Left ventricle myocardium inferior (tissue), 1 donor: ENCODE results near the gene GLS. TPM values are rescaled to one million over a fixed set of nuclear protein-coding genes. Genes with fewer than 3 reads are reported as not detected.

Experiments used
- DNase-seq: peaks from one replicate; pipeline ENCODE4 v3.0.0-alpha.2; 2020
- H3K27ac ChIP-seq: fragments of 200-600 bp; replicated peaks from 2 replicates; pipeline ENCODE4 v1.8.0; 2021
- H3K27me3 ChIP-seq: fragments of 200-600 bp; 2 replicates; pipeline ENCODE4 v1.8.0; 2021; ENCODE audit warnings: low read depth
- H3K36me3 ChIP-seq: fragments of 200-600 bp; 2 replicates; pipeline ENCODE4 v1.8.0; 2021
- H3K4me1 ChIP-seq: fragments of 200-600 bp; 2 replicates; pipeline ENCODE4 v1.8.0; 2021
- H3K4me3 ChIP-seq: fragments of 200-600 bp; 2 replicates; pipeline ENCODE4 v1.8.0; 2021; ENCODE audit warnings: mild to moderate bottlenecking, moderate library complexity
- H3K9me3 ChIP-seq: fragments of 200-600 bp; replicated peaks from 2 replicates; pipeline ENCODE4 v1.8.0; 2021
- CTCF ChIP-seq: fragments of 200-600 bp; IDR thresholded peaks from 2 replicates; pipeline ENCODE4 v1.8.0; 2021; ENCODE audit warnings: antibody characterized with exemption, mild to moderate bottlenecking, borderline replicate concordance
- intact Hi-C: fragments of 100-400 bp; cut with micrococcal nuclease; formaldehyde crosslinking; loops from one replicate; pipeline ENCODE4 v1.11.0; 2022
- total RNA-seq: library from RNA; stranded (reverse); fragmentation: NEBNext Ultra II Directional; extraction: Animal tissue kit (Norgen Biotek cat#: 25700); gene quantifications from one replicate; pipeline ENCODE4 v1.2.1, GENCODE V29; 2021
- donor health status: DM: no; HTN: yes; CAD: no; lungs with severe emphysema.

The GLS gene
- total RNA-seq, 1 donor from 2014 or later: 48.4 TPM

GRCh38 chr2:190927301-190927700 lies 46.7 kb downstream of the GLS start:
- Histone ChIP-seq H3K27me3 (no peaks in the 10 kb centered on the region), H3K4me1 (peaks cover 3% of the 10 kb centered on the region), H3K4me3 (no peak overlapping the region), H3K9me3 (no peaks in the 10 kb centered on the region), H3K36me3 (peaks cover 88% of the 10 kb centered on the region), H3K27ac (no peak overlapping the region)
- intact Hi-C loops: no loop called here
- TF ChIP-seq CTCF: no peak
- DNase-seq: no peak

- H3K4me3 ChIP-seq: no peak overlapping the region
- TF ChIP-seq CTCF: no peak
Measured at GRCh38 chr2:190929919-190930318, 49.3 kb downstream of the GLS start.

GRCh38 chr2:190930411-190930810 lies 49.8 kb downstream of the GLS start:
- intact Hi-C loops: no loop called here
- no peak for TF ChIP-seq CTCF
- Histone ChIP-seq H3K27ac (no peak overlapping the region), H3K9me3 (no peaks in the 10 kb centered on the region), H3K4me1 (no peaks in the 10 kb centered on the region), H3K27me3 (no peaks in the 10 kb centered on the region), H3K4me3 (no peak overlapping the region), H3K36me3 (peaks cover 62% of the 10 kb centered on the region)
- no peak for DNase-seq

More at GRCh38 chr2:190929919-190930318, 49.3 kb downstream of the GLS start:
- H3K27ac ChIP-seq: no peak overlapping the region
- intact Hi-C loops: no loop called here
- no peaks in the 10 kb centered on the region for H3K27me3 ChIP-seq
- DNase-seq: no peak
- H3K9me3 ChIP-seq: no peaks in the 10 kb centered on the region
- no peaks in the 10 kb centered on the region for H3K4me1 ChIP-seq
- H3K36me3 ChIP-seq: peaks cover 67% of the 10 kb centered on the region

GRCh38 chr2:190932514-190932913 lies 51.9 kb downstream of the GLS start:
- no peaks in the 10 kb centered on the region for H3K4me1 ChIP-seq
- no peak overlapping the region for H3K27ac ChIP-seq
- intact Hi-C loops: no loop called here
- no peaks in the 10 kb centered on the region for H3K9me3 ChIP-seq
- no peaks in the 10 kb centered on the region for H3K27me3 ChIP-seq
- TF ChIP-seq CTCF: no peak
- DNase-seq: no peak
- peaks cover 42% of the 10 kb centered on the region for H3K36me3 ChIP-seq
- H3K4me3 ChIP-seq: no peak overlapping the region

DNA sequence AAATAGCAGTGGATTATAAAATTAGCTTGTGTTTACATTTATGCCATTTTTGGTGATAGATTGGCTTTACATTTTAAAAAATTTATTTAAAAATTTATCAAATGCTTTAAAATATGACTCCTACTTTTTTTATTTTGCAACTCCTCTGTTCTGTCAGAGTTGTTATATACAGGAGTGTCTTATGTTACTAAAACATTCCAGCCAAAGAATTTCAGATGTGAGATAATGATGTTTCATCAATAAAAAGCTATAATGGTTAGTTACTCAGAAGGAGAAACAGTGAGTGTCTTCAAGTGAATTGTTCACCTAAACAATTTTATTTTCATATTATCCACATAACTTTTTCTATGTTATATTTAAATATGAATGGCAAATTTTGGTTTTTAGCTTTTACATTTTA lies 52.7 kb downstream of the GLS start:
- no peak overlapping the region for H3K4me3 ChIP-seq
- no peak for DNase-seq
- peaks cover 34% of the 10 kb centered on the region for H3K36me3 ChIP-seq
- H3K27ac ChIP-seq: no peak overlapping the region
- no peaks in the 10 kb centered on the region for H3K27me3 ChIP-seq
- no peaks in the 10 kb centered on the region for H3K9me3 ChIP-seq
- intact Hi-C loops: no loop called here
- peaks cover 6% of the 10 kb centered on the region for H3K4me1 ChIP-seq
- TF ChIP-seq CTCF: no peak

- peaks cover 24% of the 10 kb centered on the region for H3K36me3 ChIP-seq
- no peaks in the 10 kb centered on the region for H3K27me3 ChIP-seq
- peaks cover 20% of the 10 kb centered on the region for H3K4me1 ChIP-seq
- no peak for TF ChIP-seq CTCF
- H3K27ac ChIP-seq: no peak overlapping the region
- H3K9me3 ChIP-seq: no peaks in the 10 kb centered on the region
- intact Hi-C loops: no loop called here
- DNase-seq: no peak
- H3K4me3 ChIP-seq: no peak overlapping the region
Measured at GRCh38 chr2:190935054-190935453, 54.4 kb downstream of the GLS start.
